ENCODE data around the gene NLRP14. TPM values are rescaled to one million over a fixed set of nuclear protein-coding genes. Genes with fewer than 3 reads are reported as not detected.

Gene NLRP14
- total RNA-seq, 1 experiment from 2014 or later, result not detected

Other genes starting within 250 kb of the NLRP14 start
- gene OR2AG2, start 248.5 kb upstream of the NLRP14 start, total RNA-seq (2014; rRNA removed; shearing (Covaris generic); ENCODE audit: low replicate concordance), result not detected in 2 replicates
- not detected in 2 replicates for gene OR2AG1, start 237.5 kb upstream of the NLRP14 start, total RNA-seq (2014; rRNA removed; shearing (Covaris generic); ENCODE audit: low replicate concordance)
- not detected in 2 replicates for gene OR6A2, start 220.8 kb upstream of the NLRP14 start, total RNA-seq (2014; rRNA removed; shearing (Covaris generic); ENCODE audit: low replicate concordance)
- gene OR10A5, start 174.8 kb upstream of the NLRP14 start, total RNA-seq (2014; rRNA removed; shearing (Covaris generic); ENCODE audit: low replicate concordance), result not detected in 2 replicates
- not detected in 2 replicates for gene OR10A2, start 157.4 kb upstream of the NLRP14 start, total RNA-seq (2014; rRNA removed; shearing (Covaris generic); ENCODE audit: low replicate concordance)
- not detected in 2 replicates for gene OR10A4, start 143.9 kb upstream of the NLRP14 start, total RNA-seq (2014; rRNA removed; shearing (Covaris generic); ENCODE audit: low replicate concordance)
- not detected in 2 replicates for gene OR2D2, start 128.0 kb upstream of the NLRP14 start, total RNA-seq (2014; rRNA removed; shearing (Covaris generic); ENCODE audit: low replicate concordance)
- gene OR2D3, start 99.5 kb upstream of the NLRP14 start, total RNA-seq (2014; rRNA removed; shearing (Covaris generic); ENCODE audit: low replicate concordance), result not detected in 2 replicates
- 1.5 and 6.3 TPM in 2 replicates for gene ZNF215, start 94.1 kb upstream of the NLRP14 start, total RNA-seq (2014; rRNA removed; shearing (Covaris generic); ENCODE audit: low replicate concordance)
- gene ZNF214, start 133 bp upstream of the NLRP14 start, total RNA-seq (2014; rRNA removed; shearing (Covaris generic); ENCODE audit: low replicate concordance), result 2.0 and 27.9 TPM in 2 replicates
- not detected in 2 replicates for gene RBMXL2, start 68.5 kb downstream of the NLRP14 start, total RNA-seq (2014; rRNA removed; shearing (Covaris generic); ENCODE audit: low replicate concordance)
- gene SYT9, start 231.4 kb downstream of the NLRP14 start, total RNA-seq (2014; rRNA removed; shearing (Covaris generic); ENCODE audit: low replicate concordance), result not detected in 2 replicates

Measured in Caki2 (cell line).